Neural cell (in vitro differentiated cells): ENCODE results near the gene ADGRG1. TPM values are rescaled to one million over a fixed set of nuclear protein-coding genes. Genes with fewer than 3 reads are reported as not detected.

Experiments
- H2AFZ ChIP-seq: fragments of 200-600, 300-800 bp; sonication (generic), shearing (Covaris generic); 2 replicates; pipeline ENCODE4 v1.6.0; 2014; ENCODE audit warnings: low read depth, mild to moderate bottlenecking, antibody characterized with exemption, low read length, moderate library complexity
- H3F3A ChIP-seq: fragments of 200-600 bp; shearing (Covaris generic); 2 replicates; pipeline ENCODE4 v1.6.1; 2016; ENCODE audit warnings: mild to moderate bottlenecking, moderate library complexity, mixed read lengths, antibody characterized with exemption, low read length; ENCODE audit not compliant: insufficient read depth, poor library complexity, severe bottlenecking
- H3K27ac ChIP-seq: fragments of 200-600, 300-800 bp; sonication (generic), shearing (Covaris generic); 2 replicates; pipeline ENCODE4 v1.5.1; 2014; ENCODE audit warnings: mild to moderate bottlenecking, low read length, moderate library complexity
- H3K27me3 ChIP-seq: fragments of 300-800, 200-600 bp; sonication (generic), shearing (Covaris generic); 2 replicates; pipeline ENCODE4 v1.6.0; 2014; ENCODE audit warnings: mild to moderate bottlenecking, low read depth, low read length, moderate library complexity; ENCODE audit not compliant: insufficient read depth
- H3K36me3 ChIP-seq: fragments of 300-800, 200-600 bp; sonication (generic), shearing (Covaris generic); 2 replicates; pipeline ENCODE4 v1.5.1; 2014; ENCODE audit warnings: mild to moderate bottlenecking, antibody characterized with exemption, low read length, moderate library complexity; ENCODE audit not compliant: insufficient read depth
- H3K4me2 ChIP-seq: fragments of 300-800, 200-600 bp; sonication (generic), shearing (Covaris generic); 2 replicates; pipeline ENCODE4 v1.6.0; 2014; ENCODE audit warnings: mild to moderate bottlenecking, low read length
- H3K4me3 ChIP-seq: fragments of 300-800, 200-600 bp; sonication (generic), shearing (Covaris generic); 2 replicates; pipeline ENCODE4 v1.5.1; 2014; ENCODE audit warnings: mild to moderate bottlenecking, low read length, moderate library complexity
- H3K79me2 ChIP-seq: fragments of 200-600 bp; shearing (Covaris generic); replicated peaks from 2 replicates; pipeline ENCODE4 v1.6.0; 2014; ENCODE audit warnings: mild to moderate bottlenecking, low read length, moderate library complexity; ENCODE audit not compliant: insufficient read depth
- H3K9ac ChIP-seq: fragments of 300-800, 200-600 bp; sonication (generic), shearing (Covaris generic); 2 replicates; pipeline ENCODE4 v1.6.1; 2016; ENCODE audit warnings: mild to moderate bottlenecking, low read length, mixed read lengths
- H3K9me2 ChIP-seq: fragments of 200-600 bp; shearing (Covaris generic); 2 replicates; pipeline ENCODE4 v1.6.1; 2016; ENCODE audit warnings: mild to moderate bottlenecking, low read length, mixed read lengths; ENCODE audit not compliant: insufficient read depth
- H3K9me3 ChIP-seq: fragments of 200-600, 300-800 bp; sonication (generic), shearing (Covaris generic); 2 replicates; pipeline ENCODE4 v1.6.1; 2016; ENCODE audit warnings: mild to moderate bottlenecking, mixed run types, low read length, moderate library complexity, mixed read lengths
- H4K20me1 ChIP-seq: fragments of 200-600 bp; shearing (Covaris generic); 2 replicates; pipeline ENCODE4 v1.6.1; 2016; ENCODE audit warnings: mild to moderate bottlenecking, mixed run types; ENCODE audit not compliant: insufficient read depth
- CTCF ChIP-seq: fragments of 450-650 bp; IDR thresholded peaks from 2 replicates; pipeline ENCODE4 v1.5.1; 2014; ENCODE audit warnings: antibody characterized with exemption, mild to moderate bottlenecking, moderate library complexity; ENCODE audit not compliant: poor library complexity, severe bottlenecking
- EP300 ChIP-seq: fragments of 450-650 bp; conservative IDR thresholded peaks from 2 replicates; pipeline ENCODE4 v1.6.1; 2014; ENCODE audit warnings: antibody characterized with exemption, mild to moderate bottlenecking, moderate library complexity; ENCODE audit not compliant: poor library complexity, severe bottlenecking
- EZH2 ChIP-seq: fragments of 200-600, 300-800 bp; shearing (Covaris generic), sonication (generic); IDR thresholded peaks from 2 replicates; pipeline ENCODE4 v1.6.1; 2014; ENCODE audit warnings: antibody characterized with exemption, low read length, borderline replicate concordance, mild to moderate bottlenecking; ENCODE audit not compliant: insufficient read depth, poor library complexity, severe bottlenecking
- MXI1 ChIP-seq: fragments of 450-650 bp; conservative IDR thresholded peaks from 2 replicates; pipeline ENCODE4 v1.6.1; 2014; ENCODE audit warnings: antibody characterized with exemption, mild to moderate bottlenecking; ENCODE audit not compliant: poor library complexity, severe bottlenecking
- POLR2AphosphoS5 ChIP-seq: IDR thresholded peaks from 2 replicates; pipeline ENCODE4 v1.6.1; 2012
- RAD21 ChIP-seq: fragments of 450-650 bp; conservative IDR thresholded peaks from 2 replicates; pipeline ENCODE4 v1.6.1; 2014; ENCODE audit warnings: antibody characterized with exemption, mild to moderate bottlenecking, moderate library complexity
- REST ChIP-seq: IDR thresholded peaks from 2 replicates; pipeline ENCODE4 v1.6.1; 2012; ENCODE audit warnings: borderline replicate concordance
- SMC3 ChIP-seq: fragments of 450-650 bp; conservative IDR thresholded peaks from 2 replicates; pipeline ENCODE4 v1.6.1; 2014; ENCODE audit warnings: antibody characterized with exemption, mild to moderate bottlenecking, moderate library complexity; ENCODE audit not compliant: poor library complexity
- TAF1 ChIP-seq: IDR thresholded peaks from 2 replicates; pipeline ENCODE4 v1.6.1; 2012; ENCODE audit warnings: low read depth
- polyA plus RNA-seq: library from polyadenylated mRNA; depleted of rRNA; stranded (reverse); fragments of >200 nt; gene quantifications from 2 replicates; pipeline ENCODE4 v1.2.3, GENCODE V29; 2014

Gene ADGRG1
- polyA plus RNA-seq, 1 donor from 2014 or later = 86.8 TPM

GRCh38 chr16:57639172-57639887 is 10.9 kb downstream of the ADGRG1 start:
- Histone ChIP-seq H2AFZ (peak overlapping the region; percentile 29), H4K20me1 (peaks cover 17% of the 10 kb centered on the region), H3K9ac (peak overlapping the region; percentile 95), H3K9me3 (no peaks in the 10 kb centered on the region), H3K36me3 (peaks cover under 1% of the 10 kb centered on the region), H3K4me3 (peak overlapping the region; percentile 83), H3K27me3 (no peaks in the 10 kb centered on the region), H3K27ac (peak overlapping the region; percentile 96), H3K9me2 (no peaks in the 10 kb centered on the region), H3K4me2 (peak overlapping the region; percentile 91), H3K79me2 (peaks cover 56% of the 10 kb centered on the region), H3F3A (no peaks in the 10 kb centered on the region)
- TF ChIP-seq POLR2AphosphoS5 = peak; percentile 96
- TF ChIP-seq EP300 = peak; percentile 83
- peak; percentile 51 for TF ChIP-seq SMC3
- no peak for TF ChIP-seq EZH2
- peak; percentile 97 for TF ChIP-seq MXI1
- TF ChIP-seq CTCF = no peak
- no peak for TF ChIP-seq TAF1
- peak; percentile 50 for TF ChIP-seq RAD21
- TF ChIP-seq REST = peak; percentile 89

- peaks cover 4% of the 10 kb centered on the region for H3K36me3 ChIP-seq
- no peaks in the 10 kb centered on the region for H3K27me3 ChIP-seq
- H3K9me3 ChIP-seq = no peaks in the 10 kb centered on the region
- H3K9ac ChIP-seq = peak overlapping the region; percentile 95
- peaks cover 64% of the 10 kb centered on the region for H3K79me2 ChIP-seq
- H3F3A ChIP-seq = no peaks in the 10 kb centered on the region
- no peaks in the 10 kb centered on the region for H3K9me2 ChIP-seq
- peak overlapping the region; percentile 96 for H3K27ac ChIP-seq
- no peak for TF ChIP-seq MXI1
- no peak for TF ChIP-seq EP300
- TF ChIP-seq SMC3 = no peak
- TF ChIP-seq POLR2AphosphoS5 = no peak
- no peak for TF ChIP-seq REST
- TF ChIP-seq RAD21 = no peak
- TF ChIP-seq TAF1 = no peak
- no peak for TF ChIP-seq EZH2
- no peak for TF ChIP-seq CTCF
- H2AFZ ChIP-seq = no peak overlapping the region
- peaks cover 23% of the 10 kb centered on the region for H4K20me1 ChIP-seq
- H3K4me2 ChIP-seq = peak overlapping the region; percentile 91
- H3K4me3 ChIP-seq = peak overlapping the region; percentile 83
These were observed 11.8 kb downstream of the ADGRG1 start for GRCh38 chr16:57640185-57640584.
